Measurements from ENCODE around the gene UBAC1. TPM values are rescaled to one million over a fixed set of nuclear protein-coding genes. Genes with fewer than 3 reads are reported as not detected.

UBAC1 gene
- total RNA-seq, 5 donors from 2014 or later (not counting 1 experiment from before 2014, with no cell fraction given): 25.9 to 37.3 (median 33.6) TPM

DNA sequence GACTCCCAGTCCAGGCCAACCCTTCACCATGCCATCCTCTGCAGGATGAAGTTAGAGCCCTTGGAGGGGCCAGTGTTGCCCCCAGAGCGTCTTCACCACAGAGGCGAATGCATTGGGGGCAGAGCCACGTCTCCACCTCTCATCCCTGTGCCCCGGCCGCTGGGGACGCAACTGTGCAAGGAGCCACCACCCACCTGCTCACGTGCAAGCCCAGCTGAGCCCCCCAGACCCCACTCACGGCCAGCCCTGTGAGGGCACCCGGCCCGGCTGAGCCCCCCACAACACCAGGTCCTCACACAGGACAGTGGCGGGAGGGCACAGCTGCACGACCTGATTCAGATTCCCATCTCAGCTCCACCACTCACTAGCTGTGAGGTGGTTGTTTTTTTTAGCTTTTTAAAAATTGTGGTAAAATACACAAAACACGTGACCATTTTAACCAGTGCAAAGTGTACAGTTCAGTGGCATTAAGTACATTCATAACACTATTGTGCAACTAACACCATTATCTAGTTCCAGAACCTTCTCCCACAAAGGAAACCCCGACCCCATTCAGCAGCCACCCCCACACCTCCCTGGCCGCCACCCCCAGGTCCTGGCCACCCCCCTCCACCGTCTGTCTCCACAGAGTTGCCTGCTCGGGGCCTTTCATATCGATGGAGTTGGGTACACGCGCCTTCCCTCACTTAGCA lies 33.5 kb upstream of the UBAC1 start:
- no peaks in the 10 kb centered on the region for H3K9me3 Mint-ChIP-seq
- peaks cover 22 to 30% (median 22%) of the 10 kb centered on the region in 3 donors for H3K4me1 Mint-ChIP-seq
- POLR2A ChIA-PET: no interaction called here
- H3K36me3 Mint-ChIP-seq: no peaks in the 10 kb centered on the region
- Histone ChIP-seq H3K27me3 (replicated peaks in 1 of 2; ENCODE audit: control insufficient read depth in 2 of 2, extremely low read depth in 1 of 2, insufficient read depth in 2 of 2, low read length in 1 of 2) (peaks cover 0 to 4% of the 10 kb centered on the region in 2 experiments), H3K9me3 (no peaks in the 10 kb centered on the region), H3K27ac (ENCODE audit: low read length) (no peak overlapping the region), H3K4me3 (ENCODE audit: control insufficient read depth in 1 of 2, extremely low read depth in 1 of 2, low read length in 1 of 2) (no peak overlapping the region), H3K4me1 (ENCODE audit: control insufficient read depth in 1 of 2, extremely low read depth in 1 of 2, insufficient read depth in 2 of 2, low read length in 2 of 2) (peaks cover 2 to 36% of the 10 kb centered on the region in 2 experiments), H3K36me3 (ENCODE audit: control insufficient read depth in 2 of 2, extremely low read depth in 1 of 2, insufficient read depth in 1 of 2, low read length in 1 of 2) (no peaks in the 10 kb centered on the region)
- ATAC-seq (replicated peaks in 1 of 4) (no peak), DNase-seq (no peak)
- CTCF ChIA-PET: no interaction called here
- H3K27me3 Mint-ChIP-seq: no peaks in the 10 kb centered on the region
- H3K4me3 Mint-ChIP-seq: no peak overlapping the region
- H3K27ac Mint-ChIP-seq: peak overlapping the region in 1 of 2 donors; percentile 69
- WGBS (ENCODE audit: insufficient coverage): 67% methylated on average over 12 of the region's 20 CpGs

DNA sequence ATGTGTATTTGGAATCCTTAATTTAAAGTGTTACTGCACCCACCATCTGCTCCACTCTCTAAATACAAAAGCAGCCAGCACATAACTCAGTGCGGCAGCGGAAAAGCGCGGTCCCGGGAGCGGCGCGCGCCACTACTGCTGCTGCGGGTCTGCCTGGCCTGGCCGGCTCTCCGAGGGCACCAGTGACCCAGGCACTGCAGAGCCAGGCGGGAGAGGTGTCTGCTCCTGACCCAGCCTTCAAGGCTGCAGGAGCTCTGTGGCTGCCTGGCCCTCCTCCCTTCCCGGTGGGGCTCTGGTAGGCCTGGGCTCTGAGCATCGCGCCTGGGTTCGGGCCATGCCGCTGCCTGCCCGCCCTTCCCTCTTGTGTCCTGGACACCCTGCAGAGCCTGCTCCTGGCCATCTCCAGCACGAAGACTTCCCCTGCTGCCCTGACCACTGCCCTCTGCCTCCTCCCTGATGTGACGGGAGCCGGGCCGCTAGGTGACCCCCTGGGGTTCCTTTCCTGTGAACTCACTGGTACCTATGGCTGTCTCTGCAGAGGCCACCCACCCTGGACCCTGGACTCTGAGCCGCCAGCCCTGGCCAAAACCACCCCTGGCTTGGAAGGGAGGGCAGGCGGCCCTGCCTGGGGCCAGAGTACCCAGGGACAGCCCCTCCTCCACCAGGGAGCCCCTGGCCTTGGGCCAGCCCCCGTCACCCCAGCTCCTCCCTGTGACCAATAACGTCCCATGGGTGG lies 32.8 kb upstream of the UBAC1 start:
- DNase-seq (no peak), ATAC-seq (replicated peaks in 1 of 4) (no peak)
- Mint-ChIP-seq H3K36me3 (no peaks in the 10 kb centered on the region), H3K27me3 (no peaks in the 10 kb centered on the region), H3K4me3 (peak overlapping the region in 1 of 3 donors; percentile 10), H3K27ac (no peak overlapping the region), H3K4me1 (peaks cover 22 to 34% (median 26%) of the 10 kb centered on the region in 3 donors), H3K9me3 (no peaks in the 10 kb centered on the region)
- no peaks in the 10 kb centered on the region for H3K9me3 ChIP-seq
- CTCF ChIA-PET: no interaction called here
- 87% methylated on average over 24 of the region's 27 CpGs for WGBS (ENCODE audit: insufficient coverage)
- H3K27me3 ChIP-seq (replicated peaks in 1 of 2; ENCODE audit: control insufficient read depth in 2 of 2, extremely low read depth in 1 of 2, insufficient read depth in 2 of 2, low read length in 1 of 2): peaks cover 0 to 11% of the 10 kb centered on the region in 2 experiments
- no peaks in the 10 kb centered on the region for H3K36me3 ChIP-seq (ENCODE audit: control insufficient read depth in 2 of 2, extremely low read depth in 1 of 2, insufficient read depth in 1 of 2, low read length in 1 of 2)
- POLR2A ChIA-PET: no interaction called here
- H3K4me1 ChIP-seq (ENCODE audit: control insufficient read depth in 1 of 2, extremely low read depth in 1 of 2, insufficient read depth in 2 of 2, low read length in 2 of 2): peaks cover 2 to 42% of the 10 kb centered on the region in 2 experiments
- H3K4me3 ChIP-seq (ENCODE audit: control insufficient read depth in 1 of 2, extremely low read depth in 1 of 2, low read length in 1 of 2): no peak overlapping the region
- H3K27ac ChIP-seq (ENCODE audit: low read length): no peak overlapping the region

DNA sequence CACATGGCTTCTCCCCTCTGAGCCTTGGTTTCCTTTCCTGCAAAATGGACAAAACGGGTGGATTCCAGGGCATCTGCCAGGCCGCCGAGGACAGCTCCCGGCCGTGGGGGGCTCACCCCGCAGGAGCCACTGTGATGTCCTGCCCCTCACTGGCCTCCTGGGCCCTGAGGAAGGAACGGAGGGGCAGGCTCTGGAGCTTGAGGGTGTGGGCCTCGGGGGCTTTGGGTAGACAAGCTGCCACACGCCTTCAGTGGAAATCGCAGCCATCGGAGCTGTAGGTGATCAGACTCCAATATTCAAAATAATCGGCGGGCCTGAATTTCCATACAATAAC lies 32.2 kb upstream of the UBAC1 start:
- POLR2A ChIA-PET: no interaction called here
- Mint-ChIP-seq H3K36me3 (no peaks in the 10 kb centered on the region), H3K4me3 (peak overlapping the region in 1 of 3 donors; percentile 10), H3K27ac (no peak overlapping the region), H3K27me3 (no peaks in the 10 kb centered on the region), H3K4me1 (peaks cover 22 to 34% (median 26%) of the 10 kb centered on the region in 3 donors), H3K9me3 (no peaks in the 10 kb centered on the region)
- CTCF ChIA-PET: no interaction called here
- H3K27ac ChIP-seq (ENCODE audit: low read length): no peak overlapping the region
- peaks cover 2 to 42% of the 10 kb centered on the region in 2 experiments for H3K4me1 ChIP-seq (ENCODE audit: control insufficient read depth in 1 of 2, extremely low read depth in 1 of 2, insufficient read depth in 2 of 2, low read length in 2 of 2)
- H3K36me3 ChIP-seq (ENCODE audit: control insufficient read depth in 2 of 2, extremely low read depth in 1 of 2, insufficient read depth in 1 of 2, low read length in 1 of 2): no peaks in the 10 kb centered on the region
- H3K27me3 ChIP-seq (replicated peaks in 1 of 2; ENCODE audit: control insufficient read depth in 2 of 2, extremely low read depth in 1 of 2, insufficient read depth in 2 of 2, low read length in 1 of 2): peaks cover 0 to 17% of the 10 kb centered on the region in 2 experiments
- H3K4me3 ChIP-seq (ENCODE audit: control insufficient read depth in 1 of 2, extremely low read depth in 1 of 2, low read length in 1 of 2): no peak overlapping the region
- no peaks in the 10 kb centered on the region for H3K9me3 ChIP-seq
- 75% methylated on average over 6 of the region's 13 CpGs for WGBS (ENCODE audit: insufficient coverage)
- ATAC-seq (replicated peaks in 1 of 4) (no peak), DNase-seq (no peak)

DNA sequence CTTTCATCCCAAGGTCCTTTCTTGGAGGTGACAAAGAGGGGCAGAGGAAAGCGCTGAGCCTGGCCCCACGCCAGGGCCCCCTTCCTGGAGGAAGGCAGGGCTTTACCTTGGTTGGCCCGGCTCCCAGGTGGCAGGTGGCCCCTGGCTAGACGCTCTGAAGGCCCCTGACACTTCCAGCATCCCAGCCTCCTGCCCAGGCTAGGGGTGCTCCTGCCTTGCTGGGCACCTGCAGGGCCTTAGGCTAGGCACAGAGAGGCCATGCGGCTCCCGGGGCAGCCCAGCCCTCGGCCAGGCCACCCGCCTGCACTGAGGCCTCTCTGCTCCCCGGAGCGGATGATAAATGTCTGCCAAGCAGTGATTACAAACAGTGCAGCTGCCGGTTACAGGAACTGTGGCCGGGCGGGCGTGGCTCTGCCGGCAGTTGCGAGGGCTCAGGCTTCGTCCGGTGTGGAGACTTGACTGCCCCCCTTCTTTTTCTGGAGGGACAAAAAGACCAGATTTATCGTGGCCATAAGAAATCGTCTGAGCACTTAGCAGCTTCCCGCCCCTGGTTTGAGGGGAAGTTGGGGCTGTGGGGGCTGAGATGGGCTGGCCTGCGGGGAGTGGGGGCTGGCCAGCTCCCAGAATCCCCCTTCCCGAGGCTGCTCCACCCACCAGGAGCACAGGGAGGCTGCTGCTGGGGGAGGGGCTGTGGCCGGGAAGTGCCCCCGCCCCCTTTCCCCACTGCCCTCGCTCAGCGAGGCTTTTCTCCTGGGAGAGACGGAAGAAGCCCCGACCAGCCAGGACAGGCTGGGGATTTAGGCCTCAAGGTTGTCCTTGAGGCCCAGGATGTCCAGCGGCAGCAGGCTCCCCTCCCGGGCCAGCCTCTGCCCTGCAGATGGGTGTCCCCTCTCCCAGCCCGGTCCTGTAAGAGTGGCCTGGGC lies 31.6 kb upstream of the UBAC1 start:
- Histone ChIP-seq H3K27me3 (replicated peaks in 1 of 2; ENCODE audit: control insufficient read depth in 2 of 2, extremely low read depth in 1 of 2, insufficient read depth in 2 of 2, low read length in 1 of 2) (peaks cover 0 to 23% of the 10 kb centered on the region in 2 experiments), H3K27ac (ENCODE audit: low read length) (peak overlapping the region; percentile 61), H3K4me1 (ENCODE audit: control insufficient read depth in 1 of 2, extremely low read depth in 1 of 2, insufficient read depth in 2 of 2, low read length in 2 of 2) (peaks cover 2 to 42% of the 10 kb centered on the region in 2 experiments), H3K36me3 (ENCODE audit: control insufficient read depth in 2 of 2, extremely low read depth in 1 of 2, insufficient read depth in 1 of 2, low read length in 1 of 2) (no peaks in the 10 kb centered on the region), H3K4me3 (ENCODE audit: control insufficient read depth in 1 of 2, extremely low read depth in 1 of 2, low read length in 1 of 2) (peak overlapping the region in 1 of 2 donors; percentile 32), H3K9me3 (no peaks in the 10 kb centered on the region)
- Mint-ChIP-seq H3K27me3 (no peaks in the 10 kb centered on the region), H3K36me3 (no peaks in the 10 kb centered on the region), H3K4me3 (peak overlapping the region; percentile 13 to 55 (median 45)), H3K27ac (peak overlapping the region; percentile 55 to 61), H3K4me1 (peaks cover 22 to 34% (median 26%) of the 10 kb centered on the region in 3 donors), H3K9me3 (no peaks in the 10 kb centered on the region)
- ATAC-seq (replicated peaks in 1 of 4) (peak; percentile 45 to 76 (median 68)), DNase-seq (peak in 25 of 35 experiments; percentile 5 to 60 (median 23))
- 20% methylated on average over 27 of the region's 32 CpGs for WGBS (ENCODE audit: insufficient coverage)
- POLR2A ChIA-PET: no interaction called here
- CTCF ChIA-PET: no interaction called here

DNA sequence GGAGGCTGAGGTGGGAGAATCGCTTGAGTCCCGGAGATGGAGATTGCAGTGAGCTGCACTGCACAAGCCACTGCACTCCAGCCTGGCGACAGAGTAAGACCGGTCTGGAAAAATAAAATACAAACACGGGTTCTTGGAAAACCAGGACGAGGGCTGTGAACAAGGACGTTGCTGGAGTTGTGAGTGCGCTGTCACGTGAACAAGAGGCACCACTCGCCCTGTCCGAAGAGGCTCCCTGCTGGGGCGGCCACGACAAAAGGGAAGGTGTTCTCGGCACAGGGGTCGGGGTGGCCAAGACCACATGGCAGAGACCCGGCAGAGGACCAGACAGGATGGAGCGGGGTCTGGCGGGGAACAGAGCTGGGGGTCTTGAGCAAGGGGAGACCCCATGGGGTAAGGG lies 30.6 kb upstream of the UBAC1 start:
- Mint-ChIP-seq H3K9me3 (no peaks in the 10 kb centered on the region), H3K36me3 (no peaks in the 10 kb centered on the region), H3K27me3 (peaks cover 0 to 3% of the 10 kb centered on the region in 2 donors), H3K4me1 (peaks cover 22 to 34% (median 26%) of the 10 kb centered on the region in 3 donors), H3K27ac (peak overlapping the region in 1 of 2 donors; percentile 27), H3K4me3 (peak overlapping the region in 1 of 3 donors; percentile 59)
- no peak for ATAC-seq (replicated peaks in 1 of 4)
- H3K9me3 ChIP-seq: no peaks in the 10 kb centered on the region
- DNase-seq: no peak
- ChIA-PET CTCF (no interaction called here), POLR2A (no interaction called here)
- H3K4me3 ChIP-seq (ENCODE audit: control insufficient read depth in 1 of 2, extremely low read depth in 1 of 2, low read length in 1 of 2): no peak overlapping the region
- H3K27me3 ChIP-seq (replicated peaks in 1 of 2; ENCODE audit: control insufficient read depth in 2 of 2, extremely low read depth in 1 of 2, insufficient read depth in 2 of 2, low read length in 1 of 2): peaks cover 0 to 27% of the 10 kb centered on the region in 2 experiments
- H3K36me3 ChIP-seq (ENCODE audit: control insufficient read depth in 2 of 2, extremely low read depth in 1 of 2, insufficient read depth in 1 of 2, low read length in 1 of 2): no peaks in the 10 kb centered on the region
- peaks cover 2 to 42% of the 10 kb centered on the region in 2 experiments for H3K4me1 ChIP-seq (ENCODE audit: control insufficient read depth in 1 of 2, extremely low read depth in 1 of 2, insufficient read depth in 2 of 2, low read length in 2 of 2)
- H3K27ac ChIP-seq (ENCODE audit: low read length): no peak overlapping the region
- WGBS (ENCODE audit: insufficient coverage): 93% methylated on average over 16 of the region's 18 CpGs

Data from T-cell (primary cell).